Bronchial epithelial cell (primary cell): ENCODE data around the gene PITPNM3. TPM values are rescaled to one million over a fixed set of nuclear protein-coding genes. Genes with fewer than 3 reads are reported as not detected.
A peak's percentile ranks its signal among the peaks of the same experiment; 100 is the strongest.

ENCODE experiments used
- DNase-seq: peaks from one replicate; pipeline ENCODE4 v3.0.0-alpha.2; 2010; ENCODE audit warnings: low read depth
- FAIRE-seq: peaks from 2 replicates; lab custom pipeline; 2011; peaks lifted over from hg19 to GRCh38; lab: Jason Lieb, UNC
- H3K27me3 ChIP-seq: 2 replicates; pipeline ENCODE4 v1.5.1; 2011; ENCODE audit warnings: low read length; ENCODE audit not compliant: control insufficient read depth, insufficient read depth
- H3K36me3 ChIP-seq: 2 replicates; pipeline ENCODE4 v1.5.1; 2011; ENCODE audit warnings: low read length; ENCODE audit not compliant: control insufficient read depth, insufficient read depth
- H3K4me3 ChIP-seq: 2 replicates; pipeline ENCODE4 v1.5.1; 2011; ENCODE audit warnings: mild to moderate bottlenecking, low read depth, low read length, control low read depth
- CTCF ChIP-seq: IDR thresholded peaks from 2 replicates; pipeline ENCODE4 v1.5.1; 2011; ENCODE audit warnings: mild to moderate bottlenecking, moderate library complexity, low read length, control low read depth, inconsistent platforms; ENCODE audit not compliant: insufficient read depth, severe bottlenecking
- total RNA-seq: library from RNA; depleted of rRNA; stranded (reverse); fragments of >200 nt; gene quantifications from 2 replicates; pipeline ENCODE4 v1.2.1, GENCODE V29; 2014

The PITPNM3 gene
- total RNA-seq, 1 donor from 2014 or later = 25.0 TPM

DNA sequence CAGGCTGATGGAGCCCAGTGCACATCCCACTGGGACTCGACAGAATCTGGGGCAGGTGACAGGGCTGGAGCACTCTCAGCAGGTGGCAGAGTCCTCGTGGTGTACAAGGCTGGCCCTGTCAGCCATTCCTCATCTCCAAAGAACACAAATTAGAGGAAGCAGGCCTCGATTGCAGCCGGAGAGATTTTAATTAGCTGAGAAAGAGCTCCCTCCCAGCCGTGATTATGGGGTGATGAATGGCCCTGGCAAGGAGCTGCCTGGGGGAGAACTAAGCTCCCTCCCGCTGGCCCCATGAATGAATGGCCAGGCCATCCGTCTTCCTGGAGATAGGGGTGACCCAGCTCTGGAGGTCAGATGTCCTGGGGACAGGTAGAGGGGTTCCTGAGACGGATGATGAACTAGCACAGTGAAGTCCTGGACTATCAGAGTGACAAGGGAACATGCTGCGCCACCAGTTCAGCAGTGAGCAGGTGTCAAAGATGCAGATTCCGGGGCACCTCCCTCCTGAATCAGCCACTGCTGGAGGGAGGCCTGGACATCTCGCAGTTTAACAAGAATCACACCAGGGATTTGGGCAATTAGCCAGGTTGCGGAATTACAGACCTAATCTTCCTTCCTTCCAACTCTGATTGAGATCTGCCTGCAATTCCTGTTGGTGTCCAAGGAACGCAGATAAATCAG lies 76.6 kb downstream of the PITPNM3 start:
- TF ChIP-seq CTCF = no peak
- Histone ChIP-seq H3K36me3 (peaks cover 21% of the 10 kb centered on the region), H3K4me3 (no peak overlapping the region), H3K27me3 (no peaks in the 10 kb centered on the region)
- FAIRE-seq = peak; percentile 70
- DNase-seq = no peak

GRCh38 chr17:6478486-6478885 lies 77.9 kb downstream of the PITPNM3 start:
- DNase-seq (no peak), FAIRE-seq (no peak)
- H3K36me3 ChIP-seq = peaks cover 16% of the 10 kb centered on the region

DNA sequence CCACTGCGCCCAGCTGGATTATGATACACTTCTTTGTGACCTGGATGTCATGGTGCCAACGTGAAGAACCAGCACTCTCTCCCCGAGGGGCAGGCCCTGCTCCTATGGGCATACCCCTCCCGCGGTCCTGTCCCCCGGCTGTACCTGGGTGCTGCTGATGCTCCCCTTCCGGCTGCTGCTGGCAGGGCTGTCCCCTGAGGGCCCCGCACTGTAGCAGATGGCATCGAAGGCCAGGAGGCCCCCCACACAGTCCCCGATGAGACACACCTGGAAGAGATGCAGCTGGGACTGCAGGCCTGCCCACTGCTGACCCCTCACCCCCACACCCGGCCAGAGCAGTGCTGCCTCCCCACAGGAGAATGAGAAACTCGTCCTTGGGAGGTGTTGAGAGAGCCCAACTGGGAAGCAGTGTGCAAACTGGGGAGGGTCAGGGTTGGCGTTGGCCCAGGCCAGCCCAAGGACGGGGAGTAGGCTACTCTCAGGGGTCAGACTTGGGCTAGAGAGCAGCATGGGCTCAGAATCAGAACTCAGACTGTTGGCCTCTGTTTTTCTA lies 78.4 kb downstream of the PITPNM3 start:
- Histone ChIP-seq H3K4me3 (no peak overlapping the region), H3K27me3 (no peaks in the 10 kb centered on the region), H3K36me3 (peaks cover 13% of the 10 kb centered on the region)
- TF ChIP-seq CTCF = no peak
- FAIRE-seq (no peak), DNase-seq (no peak)

More at GRCh38 chr17:6478486-6478885, 77.9 kb downstream of the PITPNM3 start:
- Histone ChIP-seq H3K4me3 (no peak overlapping the region), H3K27me3 (no peaks in the 10 kb centered on the region)
- TF ChIP-seq CTCF = no peak

DNA sequence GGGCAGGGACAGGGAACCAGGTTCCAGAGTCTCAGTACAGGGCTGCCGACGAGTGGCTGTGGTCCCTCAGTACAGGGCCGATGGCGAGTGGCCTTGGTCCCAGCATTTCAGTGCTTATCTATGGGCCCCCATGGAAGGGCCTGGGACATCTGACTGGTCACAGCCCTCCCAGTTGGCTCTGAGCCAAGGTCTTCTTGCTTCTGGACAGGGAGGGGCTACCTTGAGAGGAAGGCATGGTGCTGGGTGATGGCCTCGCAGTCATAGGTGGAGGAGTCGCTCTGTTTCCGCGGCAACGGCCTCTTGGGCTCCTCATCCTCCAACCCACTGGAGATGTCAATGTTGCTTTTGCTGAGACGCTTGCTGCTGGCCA lies 79.6 kb downstream of the PITPNM3 start:
- DNase-seq (no peak), FAIRE-seq (peak; percentile 50)
- H3K36me3 ChIP-seq = peaks cover 16% of the 10 kb centered on the region
- no peak overlapping the region for H3K4me3 ChIP-seq
- TF ChIP-seq CTCF = no peak
- H3K27me3 ChIP-seq = no peaks in the 10 kb centered on the region

- DNase-seq = peak; percentile 25
- Histone ChIP-seq H3K4me3 (no peak overlapping the region), H3K27me3 (no peaks in the 10 kb centered on the region), H3K36me3 (peaks cover 17% of the 10 kb centered on the region)
- TF ChIP-seq CTCF = no peak
- FAIRE-seq = peak; percentile 95
Measured at GRCh38 chr17:6476076-6476809, 80.1 kb downstream of the PITPNM3 start.
